Type B pancreatic cell (in vitro differentiated cells): ENCODE measurements around the gene SYNDIG1. TPM values are rescaled to one million over a fixed set of nuclear protein-coding genes. Genes with fewer than 3 reads are reported as not detected.

ENCODE experiments used
- DNase-seq: peaks from one replicate; pipeline ENCODE4 v3.0.0; 2021; ENCODE audit warnings: mixed read lengths; ENCODE audit not compliant: unreplicated experiment; ENCODE audit errors: extremely low spot score
- H3K27ac Mint-ChIP-seq: 2 replicates; pipeline ENCODE4 v1.8.0; 2021; ENCODE audit warnings: mild to moderate bottlenecking, mixed read lengths
- H3K27me3 Mint-ChIP-seq: 2 replicates; pipeline ENCODE4 v1.8.0; 2021; ENCODE audit warnings: mixed read lengths
- H3K36me3 Mint-ChIP-seq: 2 replicates; pipeline ENCODE4 v1.8.0; 2021; ENCODE audit warnings: mixed read lengths
- H3K4me1 Mint-ChIP-seq: one replicate; pipeline ENCODE4 v1.8.0; 2021; ENCODE audit warnings: mixed read lengths; ENCODE audit not compliant: unreplicated experiment
- H3K4me3 Mint-ChIP-seq: 2 replicates; pipeline ENCODE4 v1.8.0; 2021; ENCODE audit warnings: mild to moderate bottlenecking, mixed read lengths
- H3K9me3 Mint-ChIP-seq: 2 replicates; pipeline ENCODE4 v1.8.0; 2021; ENCODE audit warnings: mixed read lengths
- total RNA-seq: library from RNA; stranded (reverse); gene quantifications from 2 replicates; pipeline ENCODE4 v1.2.1, GENCODE V29; 2021; ENCODE audit warnings: low replicate concordance
- TF ChIP-seq, protein P1 (sequence below): fragments of 200-600 bp; sonication (generic); conservative IDR thresholded peaks from 2 replicates; pipeline ENCODE4 v1.5.0; 2021; ENCODE audit warnings: antibody characterized with exemption, mild to moderate bottlenecking

SYNDIG1 gene
- total RNA-seq, 1 donor from 2014 or later, result 4.3 TPM

DNA sequence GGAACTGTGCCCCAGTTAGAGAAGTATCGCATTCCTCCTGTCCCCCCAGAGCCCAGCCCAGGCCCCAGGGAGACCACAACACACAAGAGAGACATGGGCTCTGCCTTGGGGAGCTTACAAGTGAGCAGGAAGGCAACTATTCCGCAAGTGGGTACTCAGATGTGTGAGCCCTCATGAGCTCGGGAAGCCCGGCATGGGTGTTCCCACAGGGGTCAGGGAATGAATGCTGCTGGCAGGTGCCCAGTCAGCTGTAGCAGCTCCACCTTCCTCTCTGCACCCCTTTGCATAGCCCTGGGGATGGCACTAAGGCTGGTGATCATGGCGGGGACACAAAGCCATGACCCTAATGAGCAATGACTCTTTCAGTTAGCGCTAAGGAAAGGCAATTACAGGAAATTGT lies 194.1 kb downstream of the SYNDIG1 start:
- H3K9me3 Mint-ChIP-seq, result no peaks in the 10 kb centered on the region
- peaks cover 3% of the 10 kb centered on the region for H3K36me3 Mint-ChIP-seq
- H3K4me3 Mint-ChIP-seq, result no peak overlapping the region
- DNase-seq, result no peak
- peaks cover 12% of the 10 kb centered on the region for H3K27me3 Mint-ChIP-seq
- H3K27ac Mint-ChIP-seq, result no peak overlapping the region
- H3K4me1 Mint-ChIP-seq, result no peaks in the 10 kb centered on the region
- TF ChIP-seq, protein P1, sequence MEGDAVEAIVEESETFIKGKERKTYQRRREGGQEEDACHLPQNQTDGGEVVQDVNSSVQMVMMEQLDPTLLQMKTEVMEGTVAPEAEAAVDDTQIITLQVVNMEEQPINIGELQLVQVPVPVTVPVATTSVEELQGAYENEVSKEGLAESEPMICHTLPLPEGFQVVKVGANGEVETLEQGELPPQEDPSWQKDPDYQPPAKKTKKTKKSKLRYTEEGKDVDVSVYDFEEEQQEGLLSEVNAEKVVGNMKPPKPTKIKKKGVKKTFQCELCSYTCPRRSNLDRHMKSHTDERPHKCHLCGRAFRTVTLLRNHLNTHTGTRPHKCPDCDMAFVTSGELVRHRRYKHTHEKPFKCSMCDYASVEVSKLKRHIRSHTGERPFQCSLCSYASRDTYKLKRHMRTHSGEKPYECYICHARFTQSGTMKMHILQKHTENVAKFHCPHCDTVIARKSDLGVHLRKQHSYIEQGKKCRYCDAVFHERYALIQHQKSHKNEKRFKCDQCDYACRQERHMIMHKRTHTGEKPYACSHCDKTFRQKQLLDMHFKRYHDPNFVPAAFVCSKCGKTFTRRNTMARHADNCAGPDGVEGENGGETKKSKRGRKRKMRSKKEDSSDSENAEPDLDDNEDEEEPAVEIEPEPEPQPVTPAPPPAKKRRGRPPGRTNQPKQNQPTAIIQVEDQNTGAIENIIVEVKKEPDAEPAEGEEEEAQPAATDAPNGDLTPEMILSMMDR, result no peak

DNA sequence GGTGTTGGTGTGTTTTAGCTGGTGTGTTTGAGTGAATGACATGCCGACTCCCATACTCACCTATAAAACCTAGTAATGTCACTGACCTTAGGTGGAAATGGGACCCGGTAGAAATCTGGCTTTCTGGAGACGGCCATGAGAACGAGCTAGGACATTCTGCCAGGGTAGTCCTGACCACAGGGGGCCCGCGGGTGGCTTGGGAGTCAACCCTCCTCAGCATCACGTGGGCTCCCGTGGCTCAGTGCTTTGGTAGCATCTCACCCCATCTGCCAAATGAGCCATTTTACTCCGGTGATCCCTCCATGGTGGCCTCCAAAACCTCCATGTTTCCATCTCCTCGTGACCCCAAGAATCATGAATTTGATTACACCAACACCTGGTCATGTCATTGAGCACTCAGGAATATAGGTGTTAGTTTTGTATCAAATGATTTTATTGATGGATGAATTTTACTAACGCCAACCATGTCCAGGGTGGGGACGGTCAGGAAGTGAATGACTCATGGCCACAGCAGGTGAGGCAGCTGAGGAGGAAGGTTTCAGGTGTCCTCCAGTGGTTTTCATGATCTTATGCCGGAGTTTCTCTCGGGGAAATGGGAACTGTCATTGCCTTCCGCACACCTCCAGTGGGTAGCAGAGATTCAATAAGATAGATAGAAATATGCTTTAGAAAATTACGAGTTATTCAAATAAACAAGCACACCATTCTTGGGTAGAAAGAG lies 195.0 kb downstream of the SYNDIG1 start:
- peaks cover 3% of the 10 kb centered on the region for H3K36me3 Mint-ChIP-seq
- H3K27ac Mint-ChIP-seq, result no peak overlapping the region
- no peak for DNase-seq
- TF ChIP-seq, protein P1, result no peak
- H3K27me3 Mint-ChIP-seq, result peaks cover 12% of the 10 kb centered on the region
- no peak overlapping the region for H3K4me3 Mint-ChIP-seq
- no peaks in the 10 kb centered on the region for H3K4me1 Mint-ChIP-seq
- no peaks in the 10 kb centered on the region for H3K9me3 Mint-ChIP-seq

- H3K4me3 Mint-ChIP-seq, result no peak overlapping the region
- TF ChIP-seq, protein P1, result no peak
- peaks cover 3% of the 10 kb centered on the region for H3K36me3 Mint-ChIP-seq
- no peaks in the 10 kb centered on the region for H3K9me3 Mint-ChIP-seq
- peaks cover 12% of the 10 kb centered on the region for H3K27me3 Mint-ChIP-seq
- H3K27ac Mint-ChIP-seq, result no peak overlapping the region
- no peaks in the 10 kb centered on the region for H3K4me1 Mint-ChIP-seq
- no peak for DNase-seq
Measured at GRCh38 chr20:24665196-24665595, 195.8 kb downstream of the SYNDIG1 start.

GRCh38 chr20:24665741-24666191 lies 196.3 kb downstream of the SYNDIG1 start:
- TF ChIP-seq, protein P1, result no peak
- Mint-ChIP-seq H3K27me3 (peaks cover 12% of the 10 kb centered on the region), H3K4me3 (no peak overlapping the region), H3K36me3 (peaks cover 3% of the 10 kb centered on the region), H3K4me1 (no peaks in the 10 kb centered on the region), H3K9me3 (no peaks in the 10 kb centered on the region), H3K27ac (no peak overlapping the region)
- no peak for DNase-seq

DNA sequence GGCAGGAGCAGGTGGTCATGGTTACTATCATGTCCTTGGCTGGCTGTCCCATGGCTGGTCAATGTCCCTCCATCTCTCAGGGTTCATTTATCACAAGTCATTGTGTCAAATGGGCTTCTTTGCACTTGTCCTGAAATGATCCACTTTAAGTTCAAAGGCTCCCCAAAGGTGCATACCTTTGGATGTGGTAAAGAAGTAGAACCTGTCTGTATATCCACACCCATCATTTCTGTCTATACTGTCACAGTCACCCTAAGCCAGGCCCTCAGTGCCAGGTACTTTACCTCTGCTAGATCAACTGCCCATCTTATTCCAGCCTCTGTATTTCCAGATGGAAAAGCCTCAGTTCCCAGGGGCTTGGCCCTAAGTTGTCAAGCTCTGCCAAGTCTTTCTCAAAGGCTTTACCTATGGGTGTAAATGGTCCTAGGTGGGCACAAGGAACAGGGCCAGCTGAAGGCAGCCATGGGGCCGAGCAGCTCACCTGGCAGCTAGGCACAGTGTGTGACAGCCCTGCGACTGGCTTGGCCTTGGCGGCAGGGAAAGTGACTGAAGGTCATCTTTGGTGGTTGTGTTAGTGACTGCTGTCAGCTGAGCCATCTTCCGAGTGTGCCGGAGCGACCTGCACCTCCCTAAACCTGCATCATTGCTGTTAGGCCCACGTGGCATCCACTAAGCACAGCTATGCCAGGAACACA lies 198.4 kb downstream of the SYNDIG1 start:
- no peak overlapping the region for H3K27ac Mint-ChIP-seq
- peaks cover 3% of the 10 kb centered on the region for H3K36me3 Mint-ChIP-seq
- H3K4me1 Mint-ChIP-seq, result no peaks in the 10 kb centered on the region
- H3K4me3 Mint-ChIP-seq, result no peak overlapping the region
- no peak for DNase-seq
- peaks cover 8% of the 10 kb centered on the region for H3K27me3 Mint-ChIP-seq
- no peaks in the 10 kb centered on the region for H3K9me3 Mint-ChIP-seq
- TF ChIP-seq, protein P1, result no peak
